ENCODE results near the gene GPATCH2L. TPM values are rescaled to one million over a fixed set of nuclear protein-coding genes. Genes with fewer than 3 reads are reported as not detected.

The GPATCH2L gene
- polyA plus RNA-seq, 2 of the 4 experiments (the other 2 are of a cell fraction) = 19.6 to 30.9 TPM

DNA sequence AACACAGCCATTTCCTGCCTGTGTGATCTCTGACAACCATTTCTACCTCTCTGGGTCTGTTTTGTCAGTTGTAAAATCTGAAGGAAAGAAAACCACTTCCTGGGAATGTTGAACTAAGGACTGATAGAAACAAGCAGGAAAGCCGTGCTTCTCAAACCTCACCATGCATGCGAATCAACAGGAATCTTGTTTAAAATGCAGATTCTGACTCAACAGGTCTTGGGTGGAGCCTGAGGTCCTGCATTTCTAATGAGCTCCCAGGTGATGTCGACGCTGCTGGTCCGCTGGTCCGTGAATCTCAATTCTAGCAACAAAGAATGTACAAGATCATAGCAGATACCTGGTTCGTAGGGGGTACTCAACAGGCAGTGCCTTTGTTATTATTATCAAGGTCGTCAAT is 38.0 kb upstream of the GPATCH2L start:
- H3K9me3 ChIP-seq = no peaks in the 10 kb centered on the region
- ChIA-PET POLR2A (no interaction called here), CTCF (no interaction called here)
- no peak overlapping the region for H3K4me3 ChIP-seq
- WGBS (ENCODE audit: missing lambda C conversion rate) = 57% methylated on average over 8 of the region's 8 CpGs
- TF ChIP-seq MYC (IDR thresholded peaks at IDR 0.05; ENCODE audit: borderline replicate concordance, low read length) (no peak), FOSL2 (IDR thresholded peaks at IDR 0.05) (no peak), FOSL2 (CRISPR knock-in tag; IDR thresholded peaks at IDR 0.05) (no peak), MAFK (IDR thresholded peaks at IDR 0.05; ENCODE audit: partially characterized antibody) (no peak), SMC3 (IDR thresholded peaks at IDR 0.05) (no peak), PBX3 (IDR thresholded peaks at IDR 0.05) (no peak), ZNF302 (CRISPR knock-in tag; IDR thresholded peaks at IDR 0.05) (no peak), HDAC2 (IDR thresholded peaks at IDR 0.05) (no peak)
- no peak for DNase-seq (ENCODE audit: low read depth in 1 of 2, low spot score in 1 of 2)
- no peaks in the 10 kb centered on the region for H3K4me1 ChIP-seq
- no peak overlapping the region for H3K27ac ChIP-seq
- ATAC-seq = no peak
- no peak overlapping the region for H3K4me2 ChIP-seq
- no peak for FAIRE-seq

DNA sequence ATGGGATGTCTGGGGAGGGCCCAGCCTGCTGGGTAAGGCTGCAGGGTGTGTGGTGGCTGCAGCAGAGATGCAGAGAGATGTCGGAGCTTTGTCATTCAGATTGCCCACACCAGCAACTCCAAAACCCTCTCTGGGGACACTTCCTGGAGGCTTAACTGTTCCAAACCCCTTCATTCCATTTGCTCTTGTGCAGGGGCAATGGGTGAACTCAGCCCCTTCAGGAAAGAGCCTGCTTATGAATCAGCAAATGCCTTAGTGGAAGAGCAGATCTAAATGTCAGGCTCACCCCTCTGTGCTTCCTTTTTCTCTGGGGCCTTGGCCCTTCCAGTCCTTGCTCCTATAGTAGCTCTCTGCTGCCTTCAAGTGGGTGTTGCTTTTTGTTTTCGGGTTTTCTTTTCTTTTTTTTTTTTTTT is 36.7 kb upstream of the GPATCH2L start:
- no peak overlapping the region for H3K4me2 ChIP-seq
- no peak overlapping the region for H3K4me3 ChIP-seq
- ATAC-seq = no peak
- no peak overlapping the region for H3K27ac ChIP-seq
- no peaks in the 10 kb centered on the region for H3K4me1 ChIP-seq
- WGBS (ENCODE audit: missing lambda C conversion rate) = 39% methylated on average over 2 of the region's 2 CpGs
- FAIRE-seq = no peak
- 0 out of 5 replicates have a peak, but pooled peaks of 1 of the 2 experiments have one; percentile 9 for TF ChIP-seq RAD21 (conservative IDR thresholded peaks at IDR 0.05 in 1 of 2, IDR thresholded peaks at IDR 0.05 in 1 of 2)
- TF ChIP-seq, protein P1, sequence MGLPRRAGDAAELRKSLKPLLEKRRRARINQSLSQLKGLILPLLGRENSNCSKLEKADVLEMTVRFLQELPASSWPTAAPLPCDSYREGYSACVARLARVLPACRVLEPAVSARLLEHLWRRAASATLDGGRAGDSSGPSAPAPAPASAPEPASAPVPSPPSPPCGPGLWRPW (IDR thresholded peaks at IDR 0.05) = no peak
- TF ChIP-seq ZFP36 (IDR thresholded peaks at IDR 0.05; ENCODE audit: borderline replicate concordance, partially characterized antibody) = no peak
- TF ChIP-seq TP53 (CRISPR knock-in tag; IDR thresholded peaks at IDR 0.05) = no peak
- TF ChIP-seq CTCF (IDR thresholded peaks at IDR 0.05) = no peak
- TF ChIP-seq PHF8 (IDR thresholded peaks at IDR 0.05; ENCODE audit: borderline replicate concordance, low read depth) = no peak
- TF ChIP-seq, protein P2, sequence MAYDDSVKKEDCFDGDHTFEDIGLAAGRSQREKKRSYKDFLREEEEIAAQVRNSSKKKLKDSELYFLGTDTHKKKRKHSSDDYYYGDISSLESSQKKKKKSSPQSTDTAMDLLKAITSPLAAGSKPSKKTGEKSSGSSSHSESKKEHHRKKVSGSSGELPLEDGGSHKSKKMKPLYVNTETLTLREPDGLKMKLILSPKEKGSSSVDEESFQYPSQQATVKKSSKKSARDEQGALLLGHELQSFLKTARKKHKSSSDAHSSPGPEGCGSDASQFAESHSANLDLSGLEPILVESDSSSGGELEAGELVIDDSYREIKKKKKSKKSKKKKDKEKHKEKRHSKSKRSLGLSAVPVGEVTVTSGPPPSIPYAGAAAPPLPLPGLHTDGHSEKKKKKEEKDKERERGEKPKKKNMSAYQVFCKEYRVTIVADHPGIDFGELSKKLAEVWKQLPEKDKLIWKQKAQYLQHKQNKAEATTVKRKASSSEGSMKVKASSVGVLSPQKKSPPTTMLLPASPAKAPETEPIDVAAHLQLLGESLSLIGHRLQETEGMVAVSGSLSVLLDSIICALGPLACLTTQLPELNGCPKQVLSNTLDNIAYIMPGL (CRISPR knock-in tag; IDR thresholded peaks at IDR 0.05; ENCODE audit: borderline replicate concordance) = no peak
- ChIA-PET CTCF (interaction anchor here (1.5 to 2.1 kb wide), 3 partner anchors 9 to 238 kb away, joined by 4 to 7 read pairs (median 7); no protein-coding TSS in a partner anchor), POLR2A (no interaction called here)
- no peak for DNase-seq (ENCODE audit: low read depth in 1 of 2, low spot score in 1 of 2)
- H3K9me3 ChIP-seq = no peaks in the 10 kb centered on the region

GRCh38 chr14:76117789-76118484 is 33.8 kb upstream of the GPATCH2L start:
- POLR2A ChIA-PET = interaction anchor here (0.6 kb wide), 1 partner anchor 256 kb away, joined by 4 read pairs; no protein-coding TSS in a partner anchor
- ATAC-seq = no peak
- Histone ChIP-seq H3K4me1 (no peaks in the 10 kb centered on the region), H3K4me3 (no peak overlapping the region), H3K4me2 (no peak overlapping the region), H3K27ac (no peak overlapping the region), H3K9me3 (no peaks in the 10 kb centered on the region)
- WGBS (ENCODE audit: missing lambda C conversion rate) = 68% methylated on average over 13 of the region's 16 CpGs
- no peak for TF ChIP-seq POLR2A (IDR thresholded peaks at IDR 0.05; ENCODE audit: low read length)
- DNase-seq (ENCODE audit: low read depth in 1 of 2, low spot score in 1 of 2) = no peak
- FAIRE-seq = no peak
- CTCF ChIA-PET = no interaction called here

Measured in A549 (cell line).